SK-N-SH treated with all-trans-retinoic acid at 6 μM for 48 hours (cell line): ENCODE measurements around the gene GAK.

Experiments used
- ATAC-seq: fragments of 200-7000 bp; cut with Tn5 transposase; 3 replicates; pipeline ENCODE4 v1.9.1; 2020; ENCODE audit warnings: mild to moderate bottlenecking, moderate library complexity
- ARNTL ChIP-seq: fragments of 450-650 bp; formaldehyde crosslinking; IDR thresholded peaks from 2 replicates; pipeline ENCODE4 v1.5.0; 2020; ENCODE audit warnings: low read depth, mild to moderate bottlenecking, moderate library complexity, borderline replicate concordance
- CREB5 ChIP-seq: fragments of 250-450 bp; sonication (Bioruptor Pico); IDR thresholded peaks from 2 replicates; pipeline ENCODE4 v1.5.1; 2020; ENCODE audit warnings: low read depth, mild to moderate bottlenecking, moderate library complexity
- CSDC2 ChIP-seq: fragments of 250-450 bp; sonication (Bioruptor Pico); IDR thresholded peaks from 2 replicates; pipeline ENCODE4 v1.5.0; 2020; ENCODE audit warnings: mild to moderate bottlenecking, moderate library complexity
- CSRNP3 ChIP-seq: fragments of 250-450 bp; sonication (Bioruptor Pico); IDR thresholded peaks from 2 replicates; pipeline ENCODE4 v1.5.1; 2021; ENCODE audit warnings: mild to moderate bottlenecking, moderate library complexity
- ESRRG ChIP-seq: fragments of 250-450 bp; sonication (Bioruptor Pico); IDR thresholded peaks from 2 replicates; pipeline ENCODE4 v1.6.1; 2021; ENCODE audit warnings: mild to moderate bottlenecking
- GLIS3 ChIP-seq: fragments of 250-450 bp; sonication (Bioruptor Pico); IDR thresholded peaks from 2 replicates; pipeline ENCODE4 v1.5.0; 2020; ENCODE audit warnings: mild to moderate bottlenecking, moderate library complexity
- ISL1 ChIP-seq: fragments of 250-450 bp; sonication (Bioruptor Pico); IDR thresholded peaks from 2 replicates; pipeline ENCODE4 v2.1.2; 2022; ENCODE audit warnings: mild to moderate bottlenecking, moderate library complexity
- OSR1 ChIP-seq: fragments of 250-450 bp; sonication (Bioruptor Pico); IDR thresholded peaks from 2 replicates; pipeline ENCODE4 v1.8.0; 2022; ENCODE audit warnings: moderate library complexity, mild to moderate bottlenecking, inconsistent platforms
- POU6F1 ChIP-seq: fragments of 250-450 bp; sonication (Bioruptor Pico); IDR thresholded peaks from 2 replicates; pipeline ENCODE4 v1.8.0; 2021; ENCODE audit warnings: low read depth, mild to moderate bottlenecking, moderate library complexity, borderline replicate concordance
- PPARA ChIP-seq: fragments of 250-450 bp; sonication (Bioruptor Pico); IDR thresholded peaks from 2 replicates; pipeline ENCODE4 v1.5.0; 2020; ENCODE audit warnings: mild to moderate bottlenecking, borderline replicate concordance
- RARB ChIP-seq: fragments of 250-450 bp; sonication (Bioruptor Pico); IDR thresholded peaks from 2 replicates; pipeline ENCODE4 v1.8.0; 2021; ENCODE audit warnings: mild to moderate bottlenecking, moderate library complexity
- SNAI2 ChIP-seq: fragments of 250-450 bp; sonication (Bioruptor Pico); IDR thresholded peaks from 2 replicates; pipeline ENCODE4 v1.5.0; 2020; ENCODE audit warnings: mild to moderate bottlenecking, moderate library complexity
- TCF4 ChIP-seq: fragments of 250-450 bp; sonication (Bioruptor Pico); IDR thresholded peaks from 2 replicates; pipeline ENCODE4 v1.8.0; 2021; ENCODE audit warnings: mild to moderate bottlenecking, moderate library complexity, borderline replicate concordance
- TOX ChIP-seq: fragments of 250-450 bp; sonication (Bioruptor Pico); IDR thresholded peaks from 2 replicates; pipeline ENCODE4 v1.8.0; 2021; ENCODE audit warnings: mild to moderate bottlenecking, moderate library complexity, borderline replicate concordance
- TSHZ2 ChIP-seq: fragments of 250-450 bp; sonication (Bioruptor Pico); IDR thresholded peaks from 2 replicates; pipeline ENCODE4 v1.5.0; 2020; ENCODE audit warnings: mild to moderate bottlenecking, moderate library complexity
- ZC3H10 ChIP-seq: fragments of 250-450 bp; sonication (Bioruptor Pico); IDR thresholded peaks from 2 replicates; pipeline ENCODE4 v1.5.1; 2021; ENCODE audit warnings: mild to moderate bottlenecking, moderate library complexity
- ZFP3 ChIP-seq: fragments of 250-450 bp; sonication (Bioruptor Pico); IDR thresholded peaks from 2 replicates; pipeline ENCODE4 v1.5.0; 2020; ENCODE audit warnings: mild to moderate bottlenecking, moderate library complexity
- ZFP30 ChIP-seq: fragments of 450-650 bp; formaldehyde crosslinking; IDR thresholded peaks from 2 replicates; pipeline ENCODE4 v1.5.0; 2022; ENCODE audit warnings: mild to moderate bottlenecking, moderate library complexity
- ZNF565 ChIP-seq: fragments of 450-650 bp; formaldehyde crosslinking; conservative IDR thresholded peaks from 2 replicates; pipeline ENCODE4 v1.5.0; 2020; ENCODE audit warnings: low read depth, mild to moderate bottlenecking, moderate library complexity
- ZNF8 ChIP-seq: fragments of 450-650 bp; formaldehyde crosslinking; IDR thresholded peaks from 2 replicates; pipeline ENCODE4 v1.5.0; 2020; ENCODE audit warnings: mild to moderate bottlenecking, moderate library complexity
- TF ChIP-seq, protein P1 (sequence below): fragments of 250-450 bp; sonication (Bioruptor Pico); IDR thresholded peaks from 2 replicates; pipeline ENCODE4 v1.8.0; 2020; ENCODE audit warnings: mild to moderate bottlenecking, moderate library complexity, borderline replicate concordance

Gene GAK

GRCh38 chr4:825971-826330 lies 106.2 kb downstream of the GAK start, which contains the start of gene CPLX1:
Gene CPLX1 (minus strand): TSS chr4:826129. CDS start chr4:824522, 1,607 bp downstream.
- no peak for ATAC-seq
- TF ChIP-seq ZNF565 (CRISPR knock-in tag), result no peak
- no peak for TF ChIP-seq RARB (CRISPR knock-in tag)
- TF ChIP-seq, protein P1, sequence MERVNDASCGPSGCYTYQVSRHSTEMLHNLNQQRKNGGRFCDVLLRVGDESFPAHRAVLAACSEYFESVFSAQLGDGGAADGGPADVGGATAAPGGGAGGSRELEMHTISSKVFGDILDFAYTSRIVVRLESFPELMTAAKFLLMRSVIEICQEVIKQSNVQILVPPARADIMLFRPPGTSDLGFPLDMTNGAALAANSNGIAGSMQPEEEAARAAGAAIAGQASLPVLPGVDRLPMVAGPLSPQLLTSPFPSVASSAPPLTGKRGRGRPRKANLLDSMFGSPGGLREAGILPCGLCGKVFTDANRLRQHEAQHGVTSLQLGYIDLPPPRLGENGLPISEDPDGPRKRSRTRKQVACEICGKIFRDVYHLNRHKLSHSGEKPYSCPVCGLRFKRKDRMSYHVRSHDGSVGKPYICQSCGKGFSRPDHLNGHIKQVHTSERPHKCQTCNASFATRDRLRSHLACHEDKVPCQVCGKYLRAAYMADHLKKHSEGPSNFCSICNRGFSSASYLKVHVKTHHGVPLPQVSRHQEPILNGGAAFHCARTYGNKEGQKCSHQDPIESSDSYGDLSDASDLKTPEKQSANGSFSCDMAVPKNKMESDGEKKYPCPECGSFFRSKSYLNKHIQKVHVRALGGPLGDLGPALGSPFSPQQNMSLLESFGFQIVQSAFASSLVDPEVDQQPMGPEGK (CRISPR knock-in tag), result no peak
- TF ChIP-seq CREB5 (CRISPR knock-in tag), result no peak
- TF ChIP-seq ZNF8 (CRISPR knock-in tag), result no peak
- TF ChIP-seq ESRRG (CRISPR knock-in tag), result no peak
- TF ChIP-seq CSDC2 (CRISPR knock-in tag), result no peak
- TF ChIP-seq ZFP3 (CRISPR knock-in tag), result no peak
- no peak for TF ChIP-seq TCF4 (CRISPR knock-in tag)
- TF ChIP-seq ZC3H10 (CRISPR knock-in tag), result no peak
- TF ChIP-seq SNAI2 (CRISPR knock-in tag), result no peak
- no peak for TF ChIP-seq ARNTL (CRISPR knock-in tag)
- TF ChIP-seq POU6F1 (CRISPR knock-in tag), result no peak
- TF ChIP-seq OSR1 (CRISPR knock-in tag), result no peak
- no peak for TF ChIP-seq TOX (CRISPR knock-in tag)
- TF ChIP-seq CSRNP3 (CRISPR knock-in tag), result no peak
- TF ChIP-seq GLIS3 (CRISPR knock-in tag), result no peak
- no peak for TF ChIP-seq ZFP30 (CRISPR knock-in tag)
- TF ChIP-seq ISL1, result no peak
- TF ChIP-seq TSHZ2 (CRISPR knock-in tag), result no peak

DNA sequence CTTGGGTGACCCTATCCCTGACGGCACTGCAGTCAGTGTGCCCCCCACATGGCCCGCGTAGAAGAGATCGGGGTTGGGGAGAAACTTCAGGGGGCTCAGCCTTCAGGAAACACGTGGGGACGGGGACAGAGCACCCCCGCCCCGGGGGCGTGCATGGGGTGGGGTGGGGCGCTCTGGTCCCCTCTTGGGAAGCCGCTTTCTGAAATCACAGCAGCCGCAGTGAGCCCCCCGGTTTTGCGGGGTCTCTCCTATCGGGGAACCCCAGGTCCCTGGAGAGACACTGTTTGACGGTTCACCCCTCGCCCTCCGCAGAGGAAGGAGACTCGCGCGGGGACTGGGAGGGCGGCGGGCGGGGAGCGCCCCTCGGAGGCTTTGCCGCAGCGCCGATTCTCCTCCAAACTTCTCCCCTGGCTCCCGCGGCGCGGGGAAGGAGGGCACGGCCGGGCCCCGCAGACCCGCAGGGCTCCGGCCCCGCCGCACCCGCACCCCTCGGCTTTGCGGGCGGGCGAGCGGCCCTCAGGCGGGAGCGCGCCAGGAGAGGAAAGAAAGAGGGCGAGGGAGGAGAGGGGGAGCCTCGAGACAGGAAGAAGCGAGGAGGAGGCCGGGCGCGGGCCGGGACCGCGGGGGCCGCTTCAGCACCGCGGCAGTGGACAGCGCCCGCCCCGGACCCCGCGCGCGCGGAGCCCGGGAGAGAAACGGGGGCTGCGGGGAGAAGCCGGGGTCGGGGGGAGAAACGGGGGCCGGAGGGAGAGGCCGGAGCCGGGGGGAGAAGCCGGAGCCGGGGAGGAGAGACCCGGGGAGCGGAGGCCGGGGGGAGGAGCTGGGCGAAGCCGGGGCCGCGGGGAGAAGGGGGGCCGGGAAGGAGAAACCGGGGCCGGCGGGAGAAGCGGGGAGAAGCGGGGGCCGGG lies 106.8 kb downstream of the GAK start:
- TF ChIP-seq ZFP3 (CRISPR knock-in tag) (no peak), CREB5 (CRISPR knock-in tag) (no peak), CSRNP3 (CRISPR knock-in tag) (no peak), PPARA (CRISPR knock-in tag) (no peak), ARNTL (CRISPR knock-in tag) (no peak), ISL1 (no peak)
- TF ChIP-seq, protein P1 (CRISPR knock-in tag), result no peak
- peak; percentile 23; the same call in 2 of the 3 replicates for ATAC-seq
